ENCODE measurements around the gene MAP2K5.

MAP2K5 gene

GRCh38 chr15:67824197-67824968 lies 281.9 kb downstream of the MAP2K5 start:
- no peak for DNase-seq (ENCODE audit: low read depth, low spot score)

GRCh38 chr15:67824976-67825880 lies 282.7 kb downstream of the MAP2K5 start, which contains the start of gene SKOR1:
Gene SKOR1 (plus strand): TSS chr15:67825509. CDS start chr15:67825603, 94 bp downstream.
- DNase-seq (ENCODE audit: low read depth, low spot score) = no peak

GRCh38 chr15:67825881-67826716 lies 283.6 kb downstream of the MAP2K5 start:
- DNase-seq (ENCODE audit: low read depth, low spot score) = no peak

GRCh38 chr15:67826717-67827561 lies 284.4 kb downstream of the MAP2K5 start:
- DNase-seq (ENCODE audit: low read depth, low spot score) = no peak

GRCh38 chr15:67827562-67828277 lies 285.2 kb downstream of the MAP2K5 start:
- DNase-seq (ENCODE audit: low read depth, low spot score) = no peak

- no peak for DNase-seq (ENCODE audit: low read depth, low spot score)
Observed at GRCh38 chr15:67828278-67828968, 285.9 kb downstream of the MAP2K5 start.

- DNase-seq (ENCODE audit: low read depth, low spot score) = no peak
Observed at GRCh38 chr15:67828969-67829646, 286.6 kb downstream of the MAP2K5 start.

GRCh38 chr15:67829647-67830504 lies 287.4 kb downstream of the MAP2K5 start:
- DNase-seq (ENCODE audit: low read depth, low spot score) = no peak

GRCh38 chr15:67831363-67831762 lies 288.9 kb downstream of the MAP2K5 start:
- no peak for DNase-seq (ENCODE audit: low read depth, low spot score)

GRCh38 chr15:67832031-67832551 lies 289.6 kb downstream of the MAP2K5 start:
- DNase-seq (ENCODE audit: low read depth, low spot score) = no peak

- no peak for DNase-seq (ENCODE audit: low read depth, low spot score)
Observed at GRCh38 chr15:67832897-67833709, 290.6 kb downstream of the MAP2K5 start.

GRCh38 chr15:67833710-67834511 lies 291.4 kb downstream of the MAP2K5 start:
- no peak for DNase-seq (ENCODE audit: low read depth, low spot score)

- no peak for DNase-seq (ENCODE audit: low read depth, low spot score)
Observed at GRCh38 chr15:67834581-67835296, 292.2 kb downstream of the MAP2K5 start.

- no peak for DNase-seq (ENCODE audit: low read depth, low spot score)
Observed at GRCh38 chr15:67835297-67836133, 293.0 kb downstream of the MAP2K5 start.

GRCh38 chr15:67836134-67836455 lies 293.6 kb downstream of the MAP2K5 start:
- DNase-seq (ENCODE audit: low read depth, low spot score) = no peak

All from activated naive CD8-positive, alpha-beta T cell treated with anti-CD3 and anti-CD28 coated beads, Interleukin-2, amount 50 U/mL, for 16 hours (primary cell).